Measurements from ENCODE around the gene AOPEP.

DNA sequence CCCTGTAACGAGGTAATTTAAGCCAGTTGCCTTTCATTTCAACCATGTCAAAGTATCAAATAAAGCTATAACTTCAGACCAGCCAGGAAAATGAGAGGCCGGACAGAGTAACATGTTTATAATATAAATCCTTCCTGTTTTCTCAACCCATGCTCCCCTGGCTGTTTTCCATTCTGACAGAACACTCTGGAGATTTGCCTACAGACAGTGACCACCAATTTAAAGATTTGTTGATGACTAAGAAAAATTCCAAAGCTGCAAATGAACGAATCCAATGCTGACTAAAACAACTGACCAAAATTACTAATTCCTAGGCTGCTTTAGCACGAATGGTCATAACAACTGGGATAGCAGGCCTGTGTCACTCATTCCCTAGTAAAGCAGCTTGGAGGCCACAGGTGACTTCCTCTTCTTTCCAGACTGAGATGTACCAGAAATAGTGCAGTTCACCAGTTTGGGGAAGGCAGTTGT, 141.4 kb downstream of the AOPEP start:
- TF ChIP-seq ATF1 (CRISPR knock-in tag; IDR thresholded peaks at IDR 0.05) (no peak), ATF3 (CRISPR knock-in tag; conservative IDR thresholded peaks at IDR 0.05) (no peak)
- TF ChIP-seq, protein P1, sequence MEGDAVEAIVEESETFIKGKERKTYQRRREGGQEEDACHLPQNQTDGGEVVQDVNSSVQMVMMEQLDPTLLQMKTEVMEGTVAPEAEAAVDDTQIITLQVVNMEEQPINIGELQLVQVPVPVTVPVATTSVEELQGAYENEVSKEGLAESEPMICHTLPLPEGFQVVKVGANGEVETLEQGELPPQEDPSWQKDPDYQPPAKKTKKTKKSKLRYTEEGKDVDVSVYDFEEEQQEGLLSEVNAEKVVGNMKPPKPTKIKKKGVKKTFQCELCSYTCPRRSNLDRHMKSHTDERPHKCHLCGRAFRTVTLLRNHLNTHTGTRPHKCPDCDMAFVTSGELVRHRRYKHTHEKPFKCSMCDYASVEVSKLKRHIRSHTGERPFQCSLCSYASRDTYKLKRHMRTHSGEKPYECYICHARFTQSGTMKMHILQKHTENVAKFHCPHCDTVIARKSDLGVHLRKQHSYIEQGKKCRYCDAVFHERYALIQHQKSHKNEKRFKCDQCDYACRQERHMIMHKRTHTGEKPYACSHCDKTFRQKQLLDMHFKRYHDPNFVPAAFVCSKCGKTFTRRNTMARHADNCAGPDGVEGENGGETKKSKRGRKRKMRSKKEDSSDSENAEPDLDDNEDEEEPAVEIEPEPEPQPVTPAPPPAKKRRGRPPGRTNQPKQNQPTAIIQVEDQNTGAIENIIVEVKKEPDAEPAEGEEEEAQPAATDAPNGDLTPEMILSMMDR (IDR thresholded peaks at IDR 0.05): no peak
- TF ChIP-seq, protein P2, sequence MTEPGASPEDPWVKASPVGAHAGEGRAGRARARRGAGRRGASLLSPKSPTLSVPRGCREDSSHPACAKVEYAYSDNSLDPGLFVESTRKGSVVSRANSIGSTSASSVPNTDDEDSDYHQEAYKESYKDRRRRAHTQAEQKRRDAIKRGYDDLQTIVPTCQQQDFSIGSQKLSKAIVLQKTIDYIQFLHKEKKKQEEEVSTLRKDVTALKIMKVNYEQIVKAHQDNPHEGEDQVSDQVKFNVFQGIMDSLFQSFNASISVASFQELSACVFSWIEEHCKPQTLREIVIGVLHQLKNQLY (CRISPR knock-in tag; IDR thresholded peaks at IDR 0.05): no peak

Data from WTC11 (cell line).